GM18519 (cell line): ENCODE data around the gene PLEKHJ1.

ENCODE experiments used
- ATAC-seq: cut with Tn5 transposase; IDR thresholded peaks from one replicate; pipeline ENCODE4 v1.9.1; 2021; ENCODE audit warnings: mild to moderate bottlenecking, moderate library complexity; ENCODE audit not compliant: unreplicated experiment, low FRiP score

The PLEKHJ1 gene

GRCh38 chr19:2184422-2184975, 51.6 kb downstream of the PLEKHJ1 start:
- ATAC-seq: no peak
